Stimulated activated CD4-positive, alpha-beta T cell treated with anti-CD3 and anti-CD28 coated beads, TNF-alpha, amount 100 ng/mL, for 48 hours (primary cell): ENCODE results near the gene PRMT3.
"Not testable (repeated sequence)": the region's sequence is repeated elsewhere in the genome, so short reads cannot be mapped to it uniquely, and the experiment has no call there.

Source experiments
- DNase-seq, 3 donors: peaks; one replicate each; pipeline ENCODE4 v3.0.0-alpha.2; 2020; ENCODE audit warnings: low read depth in 3 of 3

The PRMT3 gene

GRCh38 chr11:20457934-20458680 lies 70.6 kb downstream of the PRMT3 start:
- DNase-seq: no peak

GRCh38 chr11:20458905-20459632 lies 71.6 kb downstream of the PRMT3 start:
- DNase-seq: no peak

GRCh38 chr11:20459865-20460264 lies 72.3 kb downstream of the PRMT3 start:
- no peak for DNase-seq

- DNase-seq: no peak
These were observed 77.0 kb downstream of the PRMT3 start for GRCh38 chr11:20464518-20464917.

GRCh38 chr11:20467487-20468185 lies 80.1 kb downstream of the PRMT3 start:
- DNase-seq: no peak

- no peak for DNase-seq
These were observed 82.8 kb downstream of the PRMT3 start for GRCh38 chr11:20470348-20470747.

- DNase-seq: not testable (repeated sequence)
These were observed 84.4 kb downstream of the PRMT3 start for GRCh38 chr11:20471929-20472328.

GRCh38 chr11:20474176-20474881 lies 86.8 kb downstream of the PRMT3 start:
- no peak for DNase-seq

GRCh38 chr11:20474882-20475517 lies 87.5 kb downstream of the PRMT3 start:
- DNase-seq: no peak

GRCh38 chr11:20477418-20478090 lies 90.0 kb downstream of the PRMT3 start:
- no peak for DNase-seq

GRCh38 chr11:20479513-20479912 lies 92.0 kb downstream of the PRMT3 start:
- no peak for DNase-seq

- no peak for DNase-seq
These were observed 96.4 kb downstream of the PRMT3 start for GRCh38 chr11:20483931-20484330.

- DNase-seq: not testable (repeated sequence)
These were observed 96.9 kb downstream of the PRMT3 start for GRCh38 chr11:20484416-20484815.

- no peak for DNase-seq
These were observed 100.8 kb downstream of the PRMT3 start for GRCh38 chr11:20488352-20488751.

GRCh38 chr11:20489948-20490347 lies 102.4 kb downstream of the PRMT3 start:
- DNase-seq: no peak

- DNase-seq: no peak
These were observed 105.8 kb downstream of the PRMT3 start for GRCh38 chr11:20493340-20493739.

GRCh38 chr11:20497124-20497792 lies 109.7 kb downstream of the PRMT3 start:
- no peak for DNase-seq

GRCh38 chr11:20501252-20501651 lies 113.7 kb downstream of the PRMT3 start:
- no peak for DNase-seq

GRCh38 chr11:20501971-20502370 lies 114.5 kb downstream of the PRMT3 start:
- no peak for DNase-seq

- no peak for DNase-seq
These were observed 124.5 kb downstream of the PRMT3 start for GRCh38 chr11:20511982-20512381.
